ENCODE results near the gene NELL1.

The NELL1 gene

GRCh38 chr11:21364866-21365624 is 695.7 kb downstream of the NELL1 start:
- no peak for DNase-seq

DNA sequence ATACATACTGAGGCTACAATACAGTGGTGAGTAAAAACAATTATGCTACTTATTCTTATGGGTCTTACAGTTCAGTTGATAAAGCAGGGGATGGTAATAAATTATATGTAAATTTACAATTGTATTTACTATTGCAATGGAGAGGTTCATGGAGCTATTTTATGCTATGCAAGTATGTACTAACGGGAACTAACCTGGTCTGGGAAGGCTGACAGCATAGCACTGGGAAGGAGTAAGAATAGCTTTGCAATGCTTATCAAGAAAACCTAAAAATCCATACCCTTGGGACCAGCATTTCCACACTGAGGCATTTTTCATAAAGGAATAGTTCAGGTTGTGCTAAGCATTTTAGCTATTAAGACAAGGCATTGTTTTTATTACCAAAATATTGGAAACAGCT is 700.6 kb downstream of the NELL1 start:
- DNase-seq, result no peak

DNA sequence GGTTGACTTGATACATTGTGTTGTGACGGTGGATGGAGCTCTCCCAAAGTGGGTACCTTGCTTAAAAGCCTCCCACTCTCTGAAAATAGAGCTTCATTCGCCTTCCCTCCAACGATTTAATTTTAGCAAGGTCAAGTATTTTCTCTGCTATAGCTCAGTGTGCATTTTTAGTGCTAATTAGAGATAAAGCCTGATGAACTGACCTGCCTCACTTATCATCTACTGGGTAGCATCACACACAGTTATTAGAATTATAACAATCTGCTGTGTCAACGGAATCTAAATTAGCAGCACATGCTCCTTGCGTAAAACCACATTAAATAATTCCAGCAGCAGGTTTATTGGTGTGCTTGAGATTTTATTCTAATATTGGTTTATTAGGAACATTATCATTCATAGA is 701.7 kb downstream of the NELL1 start:
- DNase-seq, result no peak

- DNase-seq, result no peak
Measured at GRCh38 chr11:21372672-21373071, 703.3 kb downstream of the NELL1 start.

DNA sequence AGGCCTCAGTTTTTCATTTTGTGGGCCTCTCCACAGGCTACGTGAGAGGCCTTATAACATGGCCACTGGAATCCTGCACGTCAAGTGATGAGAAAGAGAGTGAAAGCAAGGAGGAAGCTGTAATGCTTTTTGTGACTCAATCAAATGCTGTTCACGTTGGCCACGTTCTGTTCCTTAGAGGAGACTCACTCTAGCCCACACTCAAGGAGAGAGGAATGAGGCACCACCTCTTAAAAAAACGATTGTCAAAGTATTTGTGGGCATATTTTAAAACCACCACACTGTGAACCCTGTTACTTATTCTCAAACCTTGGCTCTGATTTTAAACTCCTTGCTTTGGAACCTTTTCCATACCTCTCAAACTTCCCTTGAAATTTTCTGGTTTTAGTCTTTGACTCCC is 705.0 kb downstream of the NELL1 start:
- DNase-seq, result no peak

GRCh38 chr11:21385669-21386440 is 716.5 kb downstream of the NELL1 start:
- no peak for DNase-seq

GRCh38 chr11:21390430-21390829 is 721.0 kb downstream of the NELL1 start:
- DNase-seq, result no peak

DNA sequence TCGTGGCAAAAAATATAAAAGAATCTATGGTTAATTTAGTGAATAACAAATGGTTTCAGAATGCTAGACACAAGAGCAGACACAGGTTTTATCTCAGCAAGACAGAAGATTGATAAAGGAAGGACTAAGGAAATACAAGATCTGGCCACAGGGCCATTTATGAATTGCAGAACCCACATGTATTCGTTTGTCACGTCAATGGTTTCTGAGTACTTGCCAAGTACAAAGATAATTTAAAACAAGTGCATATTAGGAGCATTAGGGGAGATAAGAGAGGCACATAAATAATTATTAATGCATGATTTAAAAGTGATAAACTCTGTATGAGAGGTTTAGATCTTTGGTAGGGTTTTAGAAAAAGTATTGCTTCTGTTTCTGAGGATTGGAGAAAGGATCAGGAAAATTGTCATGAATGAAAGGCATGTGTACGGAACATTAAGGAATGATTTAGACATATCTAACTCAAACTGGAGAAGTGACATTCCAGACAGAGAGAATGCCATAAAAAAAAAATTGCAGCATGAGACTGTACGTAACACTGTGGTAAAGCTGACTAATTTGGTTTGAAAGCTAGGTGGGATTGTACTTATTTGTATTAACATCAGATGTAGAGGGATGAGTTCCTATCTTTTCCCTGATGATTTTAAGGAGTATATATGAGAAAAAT is 727.1 kb downstream of the NELL1 start:
- DNase-seq, result no peak

- DNase-seq, result no peak
Measured at GRCh38 chr11:21398195-21398594, 728.8 kb downstream of the NELL1 start.

DNA sequence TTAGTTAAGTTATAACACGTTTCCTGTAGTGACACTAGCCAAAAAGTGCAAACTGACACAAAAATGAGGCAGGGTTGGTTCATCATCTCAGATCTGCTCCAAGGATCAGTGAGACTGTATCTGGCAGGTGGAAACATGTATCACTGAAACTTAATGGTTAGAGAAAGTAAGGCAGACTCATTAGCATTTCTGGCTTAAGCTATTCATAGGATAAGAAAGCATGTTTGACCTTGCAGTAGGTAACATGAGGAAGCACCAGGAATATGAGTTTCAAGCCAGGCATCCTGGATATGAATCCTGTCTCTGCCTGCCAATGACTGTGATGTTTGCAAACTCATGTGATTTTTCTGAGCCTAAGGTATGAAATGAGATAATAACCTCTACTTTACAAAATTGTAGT is 732.1 kb downstream of the NELL1 start:
- no peak for DNase-seq

DNA sequence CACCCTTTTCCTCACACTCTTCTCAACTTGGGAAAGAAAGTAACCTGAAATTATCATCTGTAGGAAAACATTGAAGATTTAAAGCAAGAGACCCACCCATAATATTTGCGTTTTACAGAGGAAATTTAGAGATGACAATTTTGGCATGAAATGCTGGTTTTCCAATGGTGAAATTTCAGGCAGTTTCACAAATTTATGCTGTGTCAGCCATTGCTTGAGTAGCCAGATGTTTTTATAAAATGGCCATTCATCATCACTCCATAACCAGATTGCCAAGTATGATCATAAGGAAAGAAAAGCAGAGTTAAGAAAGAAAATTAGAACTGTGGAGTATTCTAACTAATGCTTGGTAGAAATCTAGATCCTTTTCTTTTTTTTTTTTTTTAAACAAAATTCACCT is 732.9 kb downstream of the NELL1 start:
- DNase-seq, result no peak

DNA sequence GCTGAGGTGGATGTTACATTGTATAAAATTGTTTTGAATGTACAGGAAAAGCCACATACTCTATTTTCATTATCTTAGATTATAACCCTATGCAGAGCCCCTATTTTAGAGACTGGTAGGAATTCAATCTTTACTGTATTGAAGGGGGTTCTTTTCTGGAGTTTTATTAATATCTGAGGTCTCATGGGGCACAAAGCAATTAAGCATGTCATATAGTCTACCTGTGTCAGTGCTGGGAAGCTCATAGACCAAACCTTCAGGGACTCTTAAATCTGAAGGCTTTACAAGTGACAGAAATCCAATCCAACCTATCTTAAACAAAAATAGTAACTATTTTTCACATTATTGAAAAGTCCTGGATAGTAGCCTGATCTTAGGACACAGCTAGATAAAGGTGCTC is 733.7 kb downstream of the NELL1 start:
- no peak for DNase-seq

DNA sequence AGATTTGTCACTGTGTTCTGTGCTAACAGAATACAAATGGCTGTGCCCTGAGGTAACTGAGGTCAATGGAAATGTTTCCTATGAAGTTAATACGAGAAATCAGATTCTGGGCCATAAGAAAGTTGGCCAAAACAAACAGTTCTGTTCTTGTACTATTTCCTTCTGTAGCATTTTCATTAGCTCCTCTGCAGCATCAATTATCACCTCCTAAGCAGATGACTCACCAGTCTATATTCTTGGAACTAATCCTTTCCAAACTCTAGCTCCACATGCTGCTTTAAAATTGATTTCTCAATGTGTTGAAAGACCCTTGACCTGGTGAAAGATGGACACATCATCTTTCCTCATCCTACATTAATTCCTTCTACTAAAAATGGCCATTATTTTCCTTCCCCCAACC is 736.0 kb downstream of the NELL1 start:
- no peak for DNase-seq

DNA sequence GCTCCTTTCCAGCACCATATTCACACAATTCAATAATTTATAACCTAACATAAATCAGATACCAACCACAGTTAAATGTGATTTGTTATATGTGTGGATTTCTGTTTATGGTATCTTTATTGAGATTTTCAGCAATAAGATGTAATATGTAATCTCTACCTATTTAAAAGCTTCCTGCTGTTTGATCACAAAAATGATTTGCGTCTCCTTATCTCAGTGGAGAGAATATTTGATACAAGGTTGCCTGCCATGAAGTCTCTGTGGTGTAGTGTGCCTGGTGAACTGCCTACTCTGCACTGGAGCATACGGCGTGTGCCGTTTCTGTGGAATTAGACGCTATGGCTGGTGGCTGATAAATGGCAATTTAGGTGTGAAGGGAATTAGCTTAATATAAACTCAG is 741.1 kb downstream of the NELL1 start:
- no peak for DNase-seq

- DNase-seq, result no peak
Measured at GRCh38 chr11:21411104-21411503, 741.7 kb downstream of the NELL1 start.

GRCh38 chr11:21411597-21411996 is 742.2 kb downstream of the NELL1 start:
- DNase-seq, result no peak

DNA sequence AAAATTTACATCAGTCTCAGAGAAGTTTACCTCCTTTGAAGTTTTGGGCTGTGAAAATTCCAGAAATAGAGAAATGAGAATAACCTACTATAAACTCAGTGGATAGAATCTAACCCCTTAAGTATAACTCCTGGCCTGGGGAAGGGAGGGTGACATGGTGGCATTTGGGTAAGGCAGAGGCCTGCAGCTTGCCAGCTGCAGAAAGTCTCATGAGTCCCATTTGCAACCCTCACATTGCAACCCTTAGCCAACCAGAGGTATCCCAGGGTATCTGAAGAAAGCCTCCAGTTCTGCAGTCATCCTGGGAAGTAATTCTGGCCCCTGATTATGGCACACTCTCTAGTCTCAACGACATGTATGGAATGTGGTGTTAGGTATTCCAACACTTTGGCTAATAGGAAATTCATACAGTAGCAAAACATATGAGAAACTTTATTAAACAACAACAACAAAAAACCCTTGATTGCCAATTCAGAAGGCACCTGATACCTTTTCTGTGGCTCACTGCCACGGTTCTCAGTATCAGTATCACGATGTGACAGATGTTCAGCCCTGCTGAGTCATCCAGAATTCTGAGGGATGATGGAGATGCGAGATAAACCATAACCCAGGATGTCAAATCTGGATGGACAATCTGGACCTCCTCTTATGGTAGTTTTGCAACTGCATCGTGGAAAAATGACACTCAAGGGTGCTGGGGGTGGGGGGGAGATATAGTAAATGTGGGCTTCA is 743.4 kb downstream of the NELL1 start:
- no peak for DNase-seq

- no peak for DNase-seq
Measured at GRCh38 chr11:21414953-21415352, 745.6 kb downstream of the NELL1 start.

GRCh38 chr11:21415606-21416005 is 746.2 kb downstream of the NELL1 start:
- DNase-seq, result no peak

DNA sequence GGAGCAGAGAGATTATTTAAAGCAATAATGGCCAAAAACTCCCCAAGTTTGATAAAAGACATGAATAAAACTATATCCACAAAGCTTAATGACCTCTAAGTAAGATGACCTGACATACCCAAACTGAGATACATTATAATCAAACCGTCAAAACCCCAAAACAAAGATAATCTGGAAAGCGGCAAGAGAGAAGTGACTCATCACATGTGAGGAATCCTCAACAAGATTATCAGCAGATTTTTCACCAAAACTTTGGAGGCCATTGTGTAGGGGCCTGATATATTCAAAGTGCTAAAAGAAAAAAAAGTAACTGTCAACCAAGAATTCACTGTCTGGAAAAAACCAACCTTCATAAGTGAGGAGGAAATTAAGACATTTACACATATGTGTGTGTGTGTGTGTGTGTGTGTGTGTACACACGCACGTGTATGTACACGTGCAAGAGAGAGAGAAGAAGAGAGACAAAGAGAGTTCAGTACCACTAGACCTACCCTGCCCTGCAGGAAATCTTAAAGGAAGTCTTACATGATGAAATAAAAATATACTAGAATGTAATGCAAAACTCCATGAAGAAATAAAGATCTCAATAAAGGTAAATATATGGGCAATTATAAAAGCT is 752.4 kb downstream of the NELL1 start:
- DNase-seq, result no peak

DNA sequence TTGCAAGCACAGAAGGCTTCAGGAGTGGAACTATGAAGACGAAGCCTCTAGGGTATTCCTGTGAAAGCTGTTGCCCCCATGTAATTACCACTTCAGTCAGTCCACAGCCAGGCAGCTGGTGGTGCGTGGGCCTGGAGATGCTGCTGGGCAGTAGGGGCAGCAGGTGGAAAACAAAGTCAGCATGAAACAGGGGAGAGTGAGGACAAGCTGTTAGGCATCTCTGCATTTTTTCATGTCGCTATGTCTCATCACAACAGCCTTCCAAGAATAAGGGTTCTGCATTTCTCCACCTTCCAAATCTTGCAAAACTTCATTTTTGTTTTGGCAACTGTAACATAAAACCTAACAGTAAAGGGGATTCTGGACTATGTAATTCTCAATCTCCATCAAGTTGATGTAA is 757.5 kb downstream of the NELL1 start:
- DNase-seq, result no peak

DNA sequence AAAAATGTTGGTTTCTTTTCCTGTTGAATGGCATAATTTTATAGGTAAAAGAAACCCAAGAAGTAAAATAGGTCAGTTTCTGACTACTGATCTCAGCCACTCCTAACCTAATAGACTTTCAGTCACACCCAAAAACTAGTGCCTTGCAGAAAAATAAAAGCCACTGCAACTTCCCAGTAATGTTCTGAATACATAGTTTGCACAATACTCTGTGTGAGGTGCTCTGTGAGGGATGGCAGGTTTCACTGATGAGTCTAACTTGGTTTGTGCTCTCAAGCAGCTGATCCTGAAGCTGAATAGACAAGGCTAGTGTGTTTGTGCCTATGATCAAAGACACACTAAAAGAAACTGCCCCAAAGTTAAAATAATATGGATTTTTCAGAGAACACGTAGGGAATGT is 758.3 kb downstream of the NELL1 start:
- no peak for DNase-seq

DNA sequence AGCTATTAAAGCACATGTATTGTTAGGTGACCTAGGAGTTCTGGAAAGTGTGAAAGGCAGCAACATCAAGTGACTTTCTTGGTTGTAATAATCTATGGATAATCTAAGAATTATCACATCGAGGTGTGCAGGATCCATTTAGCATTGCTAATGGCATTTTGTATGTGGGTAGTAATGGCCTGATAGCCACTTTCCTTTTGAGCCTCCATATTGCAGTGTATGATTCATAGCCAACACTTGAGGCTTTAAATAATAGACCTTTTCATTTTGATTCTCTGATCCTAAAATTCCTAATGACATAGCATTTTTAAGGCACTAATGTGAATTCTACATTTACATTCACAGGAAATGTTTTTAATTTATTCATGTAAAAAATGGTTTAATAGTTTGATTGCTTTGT is 759.4 kb downstream of the NELL1 start:
- no peak for DNase-seq

Data from fibroblast of skin of scalp (primary cell).